ENCODE data around the gene STAG3.

Gene STAG3

GRCh38 chr7:100158229-100159098 is 19.3 kb upstream of the STAG3 start, which contains the start of gene TRAPPC14:
Gene TRAPPC14, minus strand, starts transcription at chr7:100158723. Its CDS starts 224 bp downstream, at chr7:100158499.
- Histone ChIP-seq H3K27ac (ENCODE audit: low read length) (peak within 1 kb of the TSS; percentile 15), H3K9ac (ENCODE audit: low read length) (peak within 1 kb of the TSS; percentile 71), H3K79me2 (ENCODE audit: low read length) (peaks cover 7% of the 10 kb centered on the region; the same call in 1 of the 2 replicates), H3K4me1 (ENCODE audit: low read length) (peaks cover 18% of the 10 kb centered on the region), H3K4me2 (ENCODE audit: low read length) (peak within 1 kb of the TSS; percentile 94), H2AFZ (ENCODE audit: low read depth, low read length) (peak within 1 kb of the TSS; percentile 30; the same call in 1 of the 2 replicates), H3K9me3 (ENCODE audit: insufficient read depth, low read length) (no peaks in the 10 kb centered on the region), H4K20me1 (ENCODE audit: insufficient read depth, low read length) (no peaks in the 10 kb centered on the region; the same call in 1 of the 2 replicates), H3K4me3 (ENCODE audit: low read length) (peak within 1 kb of the TSS; percentile 88), H3K36me3 (replicated peaks; ENCODE audit: low read depth, low read length) (peaks cover 21% of the 10 kb centered on the region), H3K27me3 (ENCODE audit: low read depth, low read length) (peaks cover 5% of the 10 kb centered on the region; the same call in 1 of the 2 replicates)
- TF ChIP-seq EZH2phosphoT487 (IDR thresholded peaks at IDR 0.05; ENCODE audit: low read depth) = no peak
- TF ChIP-seq, protein P1, sequence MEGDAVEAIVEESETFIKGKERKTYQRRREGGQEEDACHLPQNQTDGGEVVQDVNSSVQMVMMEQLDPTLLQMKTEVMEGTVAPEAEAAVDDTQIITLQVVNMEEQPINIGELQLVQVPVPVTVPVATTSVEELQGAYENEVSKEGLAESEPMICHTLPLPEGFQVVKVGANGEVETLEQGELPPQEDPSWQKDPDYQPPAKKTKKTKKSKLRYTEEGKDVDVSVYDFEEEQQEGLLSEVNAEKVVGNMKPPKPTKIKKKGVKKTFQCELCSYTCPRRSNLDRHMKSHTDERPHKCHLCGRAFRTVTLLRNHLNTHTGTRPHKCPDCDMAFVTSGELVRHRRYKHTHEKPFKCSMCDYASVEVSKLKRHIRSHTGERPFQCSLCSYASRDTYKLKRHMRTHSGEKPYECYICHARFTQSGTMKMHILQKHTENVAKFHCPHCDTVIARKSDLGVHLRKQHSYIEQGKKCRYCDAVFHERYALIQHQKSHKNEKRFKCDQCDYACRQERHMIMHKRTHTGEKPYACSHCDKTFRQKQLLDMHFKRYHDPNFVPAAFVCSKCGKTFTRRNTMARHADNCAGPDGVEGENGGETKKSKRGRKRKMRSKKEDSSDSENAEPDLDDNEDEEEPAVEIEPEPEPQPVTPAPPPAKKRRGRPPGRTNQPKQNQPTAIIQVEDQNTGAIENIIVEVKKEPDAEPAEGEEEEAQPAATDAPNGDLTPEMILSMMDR (IDR thresholded peaks at IDR 0.05; ENCODE audit: low read depth, low read length) = no peak

GRCh38 chr7:100159099-100159623 is 18.6 kb upstream of the STAG3 start:
- Histone ChIP-seq H3K27ac (ENCODE audit: low read length) (no peak overlapping the region), H2AFZ (ENCODE audit: low read depth, low read length) (0 out of 2 replicates have a peak overlapping the region, but pooled peaks have one; percentile 30), H3K4me3 (ENCODE audit: low read length) (peak overlapping the region; percentile 88), H3K4me2 (ENCODE audit: low read length) (peak overlapping the region; percentile 63), H3K27me3 (ENCODE audit: low read depth, low read length) (peaks cover 8% of the 10 kb centered on the region; the same call in 1 of the 2 replicates), H3K4me1 (ENCODE audit: low read length) (peaks cover 18% of the 10 kb centered on the region), H3K79me2 (ENCODE audit: low read length) (peaks cover 7% of the 10 kb centered on the region; the same call in 1 of the 2 replicates), H3K9ac (ENCODE audit: low read length) (peak overlapping the region; percentile 71), H3K9me3 (ENCODE audit: insufficient read depth, low read length) (no peaks in the 10 kb centered on the region), H4K20me1 (ENCODE audit: insufficient read depth, low read length) (no peaks in the 10 kb centered on the region; the same call in 1 of the 2 replicates), H3K36me3 (replicated peaks; ENCODE audit: low read depth, low read length) (peaks cover 14% of the 10 kb centered on the region)
- TF ChIP-seq, protein P1 (IDR thresholded peaks at IDR 0.05; ENCODE audit: low read depth, low read length) = no peak
- TF ChIP-seq EZH2phosphoT487 (IDR thresholded peaks at IDR 0.05; ENCODE audit: low read depth) = no peak

DNA sequence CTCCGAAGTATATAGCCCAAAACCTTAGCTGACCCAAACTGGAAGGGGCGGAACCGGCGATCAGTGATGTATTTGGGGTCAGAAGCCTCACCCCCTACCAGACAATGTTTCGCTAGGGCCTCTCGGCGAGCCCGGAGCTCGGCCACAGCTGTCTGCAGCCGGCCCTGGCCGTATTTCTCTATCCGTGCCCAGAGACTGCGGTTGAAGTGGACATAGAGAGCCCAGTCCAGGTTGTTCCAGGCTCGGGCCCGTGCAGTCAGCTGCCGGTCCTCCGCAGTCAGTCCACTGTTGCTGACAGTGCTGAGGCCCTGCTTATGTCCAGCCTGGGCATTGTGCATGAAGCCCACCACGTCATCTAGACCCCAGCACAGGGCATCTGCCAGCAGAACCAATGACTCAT is 17.7 kb upstream of the STAG3 start:
- Histone ChIP-seq H3K79me2 (ENCODE audit: low read length) (peaks cover 7% of the 10 kb centered on the region; the same call in 1 of the 2 replicates), H3K9ac (ENCODE audit: low read length) (no peak overlapping the region), H3K4me2 (ENCODE audit: low read length) (no peak overlapping the region), H2AFZ (ENCODE audit: low read depth, low read length) (no peak overlapping the region), H3K36me3 (replicated peaks; ENCODE audit: low read depth, low read length) (peaks cover 11% of the 10 kb centered on the region), H3K4me3 (ENCODE audit: low read length) (no peak overlapping the region), H3K27me3 (ENCODE audit: low read depth, low read length) (peaks cover 8% of the 10 kb centered on the region; the same call in 1 of the 2 replicates), H3K4me1 (ENCODE audit: low read length) (peaks cover 18% of the 10 kb centered on the region), H3K9me3 (ENCODE audit: insufficient read depth, low read length) (no peaks in the 10 kb centered on the region), H3K27ac (ENCODE audit: low read length) (no peak overlapping the region), H4K20me1 (ENCODE audit: insufficient read depth, low read length) (no peaks in the 10 kb centered on the region; the same call in 1 of the 2 replicates)
- TF ChIP-seq, protein P1 (IDR thresholded peaks at IDR 0.05; ENCODE audit: low read depth, low read length) = no peak
- TF ChIP-seq EZH2phosphoT487 (IDR thresholded peaks at IDR 0.05; ENCODE audit: low read depth) = no peak

DNA sequence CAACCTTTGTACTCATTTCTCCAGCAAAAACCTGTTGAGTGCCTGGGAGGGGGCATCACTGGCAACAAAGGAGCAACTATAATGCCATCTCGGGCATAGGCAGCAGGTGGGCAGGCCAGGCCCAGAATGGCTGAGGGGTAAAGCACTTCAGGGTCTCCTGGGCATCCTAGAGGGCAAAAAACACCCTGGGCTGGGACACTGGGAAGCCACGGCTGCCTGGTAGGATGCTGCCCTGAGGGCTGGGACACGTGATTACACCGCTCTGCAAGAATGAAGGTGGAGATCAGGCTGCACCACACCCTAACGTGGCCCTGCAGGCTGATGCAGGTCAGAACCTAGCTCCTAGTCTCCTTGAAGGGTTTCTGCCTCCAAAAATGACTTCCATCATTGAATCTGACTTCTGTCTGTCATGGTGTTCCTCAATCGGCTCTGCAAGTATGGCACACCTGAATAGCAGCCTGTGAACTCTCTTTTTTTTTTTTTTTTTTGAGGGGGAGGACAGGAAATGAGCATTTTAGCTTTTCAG is 14.6 kb upstream of the STAG3 start:
- Histone ChIP-seq H3K36me3 (replicated peaks; ENCODE audit: low read depth, low read length) (no peaks in the 10 kb centered on the region), H3K27me3 (ENCODE audit: low read depth, low read length) (peaks cover 29% of the 10 kb centered on the region), H3K9me3 (ENCODE audit: insufficient read depth, low read length) (no peaks in the 10 kb centered on the region), H3K4me2 (ENCODE audit: low read length) (no peak overlapping the region), H3K9ac (ENCODE audit: low read length) (no peak overlapping the region), H2AFZ (ENCODE audit: low read depth, low read length) (no peak overlapping the region), H3K79me2 (ENCODE audit: low read length) (peaks cover 3% of the 10 kb centered on the region; the same call in 1 of the 2 replicates), H4K20me1 (ENCODE audit: insufficient read depth, low read length) (no peaks in the 10 kb centered on the region), H3K4me1 (ENCODE audit: low read length) (peaks cover 13% of the 10 kb centered on the region), H3K27ac (ENCODE audit: low read length) (no peak overlapping the region), H3K4me3 (ENCODE audit: low read length) (no peak overlapping the region)
- TF ChIP-seq, protein P1 (IDR thresholded peaks at IDR 0.05; ENCODE audit: low read depth, low read length) = no peak
- no peak for TF ChIP-seq EZH2phosphoT487 (IDR thresholded peaks at IDR 0.05; ENCODE audit: low read depth)

Measured in OCI-LY3 (cell line).